HepG2 (cell line): Measurements from ENCODE around the gene NYNRIN. TPM values are rescaled to one million over a fixed set of nuclear protein-coding genes. Genes with fewer than 3 reads are reported as not detected.
A peak's percentile ranks its signal among the peaks of the same experiment; 100 is the strongest.

Source experiments
- CREM ChIP-seq, 2 experiments: sonication (generic) in 1 of 2; formaldehyde crosslinking in 1 of 2; IDR thresholded peaks; 2 replicates each; pipeline versions ENCODE4 v1.4.0 to v1.6.1; 2016 to 2020; ENCODE audit warnings: antibody characterized with exemption in 1 of 2, mild to moderate bottlenecking in 1 of 2, missing genetic modification reagents in 1 of 2
- ESRRA ChIP-seq: sonication (generic); formaldehyde crosslinking; IDR thresholded peaks from 2 replicates; pipeline ENCODE4 v1.5.1; 2020; ENCODE audit warnings: mild to moderate bottlenecking, low read depth, missing genetic modification reagents
- MIER3 ChIP-seq: IDR thresholded peaks from 2 replicates; pipeline ENCODE4 v1.6.1; 2016; ENCODE audit warnings: missing compliant biosample characterization, borderline replicate concordance
- SNAI1 ChIP-seq: sonication (generic); formaldehyde crosslinking; IDR thresholded peaks from 2 replicates; pipeline ENCODE4 v1.5.0; 2020; ENCODE audit warnings: mild to moderate bottlenecking, missing genetic modification reagents, borderline replicate concordance
- SP5 ChIP-seq: IDR thresholded peaks from 2 replicates; pipeline ENCODE4 v1.6.1; 2016; ENCODE audit warnings: low read depth, borderline replicate concordance
- SRSF1 ChIP-seq: fragments of 200-400 bp; formaldehyde crosslinking; optimal IDR thresholded peaks from 2 replicates; pipeline ENCODE3; 2017; ENCODE audit warnings: mild to moderate bottlenecking, low read depth, low read length, moderate library complexity
- SUZ12 ChIP-seq: fragments of 150-350 bp; IDR thresholded peaks from 2 replicates; pipeline ENCODE4 v1.6.1; 2014; ENCODE audit warnings: low read depth, low read length
- YEATS4 ChIP-seq: sonication (generic); formaldehyde crosslinking; IDR thresholded peaks from 2 replicates; pipeline ENCODE4 v1.4.0; 2020; ENCODE audit warnings: missing genetic modification reagents, borderline replicate concordance
- ZBTB38 ChIP-seq: sonication (generic); formaldehyde crosslinking; IDR thresholded peaks from 2 replicates; pipeline ENCODE4 v1.5.1; 2020; ENCODE audit warnings: mild to moderate bottlenecking, missing genetic modification reagents
- ZBTB49 ChIP-seq: sonication (generic); formaldehyde crosslinking; IDR thresholded peaks from 2 replicates; pipeline ENCODE4 v1.4.0; 2020; ENCODE audit warnings: missing genetic modification reagents, borderline replicate concordance
- ZFX ChIP-seq: sonication (generic); formaldehyde crosslinking; IDR thresholded peaks from 2 replicates; pipeline ENCODE4 v1.4.0; 2020; ENCODE audit warnings: mild to moderate bottlenecking, low read depth, missing genetic modification reagents, moderate library complexity
- ZMYM3 ChIP-seq: sonication (generic); formaldehyde crosslinking; IDR thresholded peaks from 2 replicates; pipeline ENCODE4 v1.5.1; 2020; ENCODE audit warnings: mild to moderate bottlenecking, missing genetic modification reagents
- ZNF205 ChIP-seq: IDR thresholded peaks from 2 replicates; pipeline ENCODE4 v1.6.1; 2018; ENCODE audit warnings: missing biosample characterization, missing genetic modification reagents
- ZNF564 ChIP-seq: sonication (generic); formaldehyde crosslinking; IDR thresholded peaks from 2 replicates; pipeline ENCODE4 v1.8.1; 2023; ENCODE audit warnings: mild to moderate bottlenecking, missing genetic modification reagents
- ZNF569 ChIP-seq: sonication (generic); formaldehyde crosslinking; IDR thresholded peaks from 2 replicates; pipeline ENCODE4 v1.5.0; 2020; ENCODE audit warnings: mild to moderate bottlenecking, missing genetic modification reagents, moderate library complexity, borderline replicate concordance
- ZNF576 ChIP-seq: sonication (generic); formaldehyde crosslinking; IDR thresholded peaks from 2 replicates; pipeline ENCODE4 v1.4.0; 2020; ENCODE audit warnings: mild to moderate bottlenecking, missing genetic modification reagents
- ZNF607 ChIP-seq: sonication (generic); formaldehyde crosslinking; IDR thresholded peaks from 2 replicates; pipeline ENCODE4 v1.5.1; 2020; ENCODE audit warnings: missing genetic modification reagents, mild to moderate bottlenecking, borderline replicate concordance
- ZNF766 ChIP-seq: sonication (generic); formaldehyde crosslinking; IDR thresholded peaks from 2 replicates; pipeline ENCODE4 v1.5.0; 2020; ENCODE audit warnings: missing genetic modification reagents, borderline replicate concordance
- ZNF800 ChIP-seq: sonication (generic); formaldehyde crosslinking; IDR thresholded peaks from 2 replicates; pipeline ENCODE4 v1.4.0; 2020; ENCODE audit warnings: missing genetic modification reagents
- ZNF816 ChIP-seq: sonication (generic); formaldehyde crosslinking; IDR thresholded peaks from 2 replicates; pipeline ENCODE4 v1.8.0; 2022; ENCODE audit warnings: missing genetic modification reagents, mild to moderate bottlenecking, borderline replicate concordance
- polyA plus RNA-seq, 8 experiments: library from polyadenylated mRNA; depleted of rRNA in 3 of 8; stranded (reverse) in 7 of 8; unstranded in 1 of 8; fragments of >200 nt; fragmentation: Illumina TruSeq in 4 of 8; extraction: Trizol in 4 of 8; gene quantifications; 2 replicates each; pipeline versions ENCODE4 v1.2.1 to v1.2.3, GENCODE V29; 2011 to 2016; ENCODE audit warnings: low read depth in 4 of 8, missing spikeins in 1 of 8, mixed read lengths in 1 of 8; ENCODE audit not compliant: insufficient read depth in 1 of 8
- total RNA-seq, 5 experiments: library from RNA; depleted of rRNA; stranded (reverse); fragments of >200 nt; fragmentation: Illumina TruSeq; extraction: Trizol; gene quantifications; 2 replicates each; pipeline ENCODE4 v1.2.3, GENCODE V29; 2016; ENCODE audit warnings: low read depth in 1 of 5
- TF ChIP-seq, protein P1 (sequence below): sonication (generic); formaldehyde crosslinking; IDR thresholded peaks from 2 replicates; pipeline ENCODE4 v1.4.0; 2020; ENCODE audit warnings: mild to moderate bottlenecking, missing genetic modification reagents
- TF ChIP-seq, protein P2 (sequence below): sonication (generic); formaldehyde crosslinking; IDR thresholded peaks from 2 replicates; pipeline ENCODE4 v1.8.1; 2022; ENCODE audit warnings: mild to moderate bottlenecking, missing genetic modification reagents

NYNRIN gene
- total and polyA plus RNA-seq, 2 of the 13 experiments (the other 11 are each of a cell fraction or from before 2014, with no cell fraction given), result 0.63 to 1.1 TPM

DNA sequence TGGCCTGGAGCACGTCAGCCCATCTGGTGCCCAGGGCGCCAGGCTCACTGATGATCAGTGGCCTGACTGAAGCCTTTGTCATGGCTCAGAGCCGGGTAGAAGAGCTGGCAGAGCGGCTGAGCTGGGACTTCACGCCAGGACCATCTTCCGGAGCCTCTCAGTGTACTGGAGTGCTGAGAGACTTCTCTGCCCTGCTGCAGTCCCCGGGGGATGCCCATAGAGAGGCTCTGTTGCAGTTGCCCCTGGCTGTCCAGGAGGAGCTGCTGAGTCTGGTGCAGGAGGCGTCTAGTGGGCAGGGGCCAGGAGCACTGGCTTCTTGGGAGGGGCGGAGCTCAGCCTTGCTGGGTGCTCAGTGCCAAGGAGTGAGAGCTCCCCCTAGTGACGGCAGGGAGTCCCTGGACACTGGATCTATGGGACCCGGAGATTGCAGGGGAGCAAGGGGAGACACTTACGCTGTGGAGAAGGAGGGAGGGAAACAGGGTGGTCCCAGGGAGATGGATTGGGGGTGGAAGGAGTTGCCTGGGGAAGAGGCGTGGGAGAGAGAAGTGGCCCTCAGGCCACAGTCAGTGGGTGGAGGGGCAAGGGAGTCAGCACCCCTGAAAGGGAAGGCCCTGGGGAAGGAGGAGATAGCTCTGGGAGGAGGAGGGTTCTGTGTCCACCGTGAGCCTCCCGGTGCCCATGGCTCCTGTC, 32.9 kb downstream of the NYNRIN start (continued):
- TF ChIP-seq ZNF564 (CRISPR knock-in tag), result no peak
- no peak for TF ChIP-seq ZNF766 (CRISPR knock-in tag)
- TF ChIP-seq ZNF800 (CRISPR knock-in tag), result no peak
- no peak; the same call in 1 of the 2 replicates for TF ChIP-seq ZMYM3 (CRISPR knock-in tag)
- no peak for TF ChIP-seq ZNF607 (CRISPR knock-in tag)
- TF ChIP-seq ZBTB49, result no peak
- TF ChIP-seq, protein P1, sequence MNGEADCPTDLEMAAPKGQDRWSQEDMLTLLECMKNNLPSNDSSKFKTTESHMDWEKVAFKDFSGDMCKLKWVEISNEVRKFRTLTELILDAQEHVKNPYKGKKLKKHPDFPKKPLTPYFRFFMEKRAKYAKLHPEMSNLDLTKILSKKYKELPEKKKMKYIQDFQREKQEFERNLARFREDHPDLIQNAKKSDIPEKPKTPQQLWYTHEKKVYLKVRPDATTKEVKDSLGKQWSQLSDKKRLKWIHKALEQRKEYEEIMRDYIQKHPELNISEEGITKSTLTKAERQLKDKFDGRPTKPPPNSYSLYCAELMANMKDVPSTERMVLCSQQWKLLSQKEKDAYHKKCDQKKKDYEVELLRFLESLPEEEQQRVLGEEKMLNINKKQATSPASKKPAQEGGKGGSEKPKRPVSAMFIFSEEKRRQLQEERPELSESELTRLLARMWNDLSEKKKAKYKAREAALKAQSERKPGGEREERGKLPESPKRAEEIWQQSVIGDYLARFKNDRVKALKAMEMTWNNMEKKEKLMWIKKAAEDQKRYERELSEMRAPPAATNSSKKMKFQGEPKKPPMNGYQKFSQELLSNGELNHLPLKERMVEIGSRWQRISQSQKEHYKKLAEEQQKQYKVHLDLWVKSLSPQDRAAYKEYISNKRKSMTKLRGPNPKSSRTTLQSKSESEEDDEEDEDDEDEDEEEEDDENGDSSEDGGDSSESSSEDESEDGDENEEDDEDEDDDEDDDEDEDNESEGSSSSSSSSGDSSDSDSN (CRISPR knock-in tag), result peak; percentile 70; the same call in 1 of the 2 replicates
- peak; percentile 48; the same call in 1 of the 2 replicates for TF ChIP-seq ESRRA (CRISPR knock-in tag)
- TF ChIP-seq ZBTB38, result no peak
- TF ChIP-seq CREM (IDR thresholded peaks at IDR 0.05), result no peak
- TF ChIP-seq CREM (CRISPR knock-in tag; IDR thresholded peaks at IDR 0.05), result no peak
- TF ChIP-seq SNAI1, result no peak
- TF ChIP-seq ZNF569, result no peak
- TF ChIP-seq SP5, result peak; percentile 98
- no peak for TF ChIP-seq ZNF816 (CRISPR knock-in tag)
- TF ChIP-seq YEATS4 (CRISPR knock-in tag), result no peak
- no peak for TF ChIP-seq ZNF576
- TF ChIP-seq ZFX (CRISPR knock-in tag), result peak; percentile 80
- TF ChIP-seq ZNF205, result peak; percentile 79
- no peak for TF ChIP-seq SUZ12
- no peak for TF ChIP-seq SRSF1
- peak; percentile 70; the same call in 1 of the 2 replicates for TF ChIP-seq MIER3 (CRISPR knock-in tag)
- TF ChIP-seq, protein P2, sequence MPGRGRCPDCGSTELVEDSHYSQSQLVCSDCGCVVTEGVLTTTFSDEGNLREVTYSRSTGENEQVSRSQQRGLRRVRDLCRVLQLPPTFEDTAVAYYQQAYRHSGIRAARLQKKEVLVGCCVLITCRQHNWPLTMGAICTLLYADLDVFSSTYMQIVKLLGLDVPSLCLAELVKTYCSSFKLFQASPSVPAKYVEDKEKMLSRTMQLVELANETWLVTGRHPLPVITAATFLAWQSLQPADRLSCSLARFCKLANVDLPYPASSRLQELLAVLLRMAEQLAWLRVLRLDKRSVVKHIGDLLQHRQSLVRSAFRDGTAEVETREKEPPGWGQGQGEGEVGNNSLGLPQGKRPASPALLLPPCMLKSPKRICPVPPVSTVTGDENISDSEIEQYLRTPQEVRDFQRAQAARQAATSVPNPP, result no peak
